ENCODE data around the gene CBX4.

DNA sequence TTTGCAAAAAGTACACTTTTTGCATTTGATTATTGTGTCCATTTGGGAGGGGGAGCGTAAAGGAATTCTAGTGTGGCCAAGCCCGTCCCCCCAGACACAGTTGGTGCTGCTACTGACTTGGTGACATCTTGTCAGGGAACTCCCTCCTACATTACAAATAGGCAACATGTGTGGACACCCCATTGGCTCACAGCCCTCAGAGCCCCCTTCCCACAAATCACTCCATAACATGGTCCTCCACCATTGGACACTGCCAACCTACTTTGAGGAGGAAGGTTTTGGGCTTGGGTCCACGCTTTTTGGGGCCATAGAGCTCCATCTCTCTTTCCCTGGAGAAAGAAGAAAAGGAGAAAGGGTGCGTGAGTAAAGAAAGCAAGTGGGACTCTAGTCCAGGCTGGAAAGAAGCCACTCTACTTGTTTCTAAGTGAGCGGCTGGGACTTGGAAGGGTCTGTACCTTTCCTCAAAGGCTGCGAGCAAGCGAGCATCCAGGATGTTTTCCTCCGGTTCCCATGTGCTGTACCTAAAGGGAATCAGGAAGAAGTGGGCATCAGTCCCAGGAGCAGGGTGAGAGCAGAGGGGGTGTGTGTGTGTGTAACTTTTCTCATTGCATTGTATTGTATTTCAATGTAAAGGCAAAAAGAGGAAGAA, 43.3 kb downstream of the CBX4 start:
- TF ChIP-seq TOX (CRISPR knock-in tag; IDR thresholded peaks at IDR 0.05; ENCODE audit: borderline replicate concordance) (no peak), ISL1 (CRISPR knock-in tag; IDR thresholded peaks at IDR 0.05) (no peak), RARB (CRISPR knock-in tag; IDR thresholded peaks at IDR 0.05) (no peak), SNAI2 (CRISPR knock-in tag; IDR thresholded peaks at IDR 0.05) (no peak), ARNTL (CRISPR knock-in tag; IDR thresholded peaks at IDR 0.05; ENCODE audit: borderline replicate concordance, low read depth) (no peak)

Measured in SK-N-SH treated with all-trans-retinoic acid at 6 μM for 48 hours (cell line).